Panc1 (cell line): ENCODE results near the gene PPFIA1. TPM values are rescaled to one million over a fixed set of nuclear protein-coding genes. Genes with fewer than 3 reads are reported as not detected.

Experiments used
- ATAC-seq: fragments of 200-7000 bp; cut with Tn5 transposase; 2 replicates; pipeline ENCODE4 v1.9.1; 2020; ENCODE audit warnings: mild to moderate bottlenecking, moderate library complexity
- BruUV-seq: library from RNA; stranded (reverse); fragments of 400-500 nt; replicated peaks from 2 replicates; lab custom pipeline; 2021; lab: Mats Ljungman, UMichigan
- CTCF ChIA-PET: fragments of 300-600 bp; sonication (Branson Sonifier 250); formaldehyde crosslinking; loops from one replicate; lab custom pipeline; 2022; ENCODE audit warnings: antibody characterized with exemption; lab: Charles Lee
- POLR2A ChIA-PET: fragments of 300-600 bp; sonication (Branson Sonifier 250); formaldehyde crosslinking; loops from one replicate; lab custom pipeline; 2022; ENCODE audit warnings: antibody characterized with exemption; lab: Charles Lee
- DNase-seq: peaks from one replicate; pipeline ENCODE4 v3.0.0-alpha.2; 2010; ENCODE audit warnings: low read depth, low spot score
- H3K27ac ChIP-seq: 2 replicates; pipeline ENCODE4 v1.5.1; 2011; ENCODE audit warnings: mild to moderate bottlenecking, low read length, inconsistent platforms
- H3K27me3 ChIP-seq: fragments of 200-500 bp; sonication (Bioruptor generic); 2 replicates; pipeline ENCODE4 v1.6.0; 2014; ENCODE audit warnings: low read length, inconsistent platforms; ENCODE audit not compliant: control insufficient read depth, insufficient read depth
- H3K36me3 ChIP-seq: fragments of 200-500 bp; sonication (Bioruptor generic); 2 replicates; pipeline ENCODE4 v1.5.1; 2014; ENCODE audit warnings: inconsistent platforms, mild to moderate bottlenecking, low read length, moderate library complexity; ENCODE audit not compliant: control insufficient read depth, insufficient read depth
- H3K4me1 ChIP-seq: 2 replicates; pipeline ENCODE4 v1.5.1; 2011; ENCODE audit warnings: inconsistent platforms, mild to moderate bottlenecking, low read length, moderate library complexity; ENCODE audit not compliant: control insufficient read depth, insufficient read depth
- H3K4me3 ChIP-seq, 2 experiments: 2 replicates each; pipeline ENCODE4 v1.5.1; 2011 to 2012; ENCODE audit warnings: low read depth in 2 of 2, low read length in 2 of 2, mild to moderate bottlenecking in 2 of 2, inconsistent platforms in 1 of 2, moderate library complexity in 1 of 2
- H3K9me3 ChIP-seq: fragments of 200-500 bp; sonication (Bioruptor generic); 2 replicates; pipeline ENCODE4 v1.5.1; 2014; ENCODE audit warnings: low read depth, mild to moderate bottlenecking, inconsistent platforms, low read length, moderate library complexity; ENCODE audit not compliant: control insufficient read depth, insufficient read depth
- POLR2AphosphoS5 ChIP-seq: IDR thresholded peaks from 2 replicates; pipeline ENCODE4 v1.6.1; 2012; ENCODE audit warnings: mild to moderate bottlenecking, low read depth, low read length, moderate library complexity
- SIN3A ChIP-seq: IDR thresholded peaks from 2 replicates; pipeline ENCODE4 v1.6.1; 2012; ENCODE audit warnings: low read depth, mild to moderate bottlenecking, low read length, moderate library complexity, borderline replicate concordance; ENCODE audit not compliant: insufficient read depth
- TCF7L2 ChIP-seq: IDR thresholded peaks from 2 replicates; pipeline ENCODE4 v1.6.1; 2011; ENCODE audit warnings: mild to moderate bottlenecking, low read depth, low read length, inconsistent platforms
- in situ Hi-C: cut with HindIII; loops from 2 replicates; pipeline ENCODE4 v1.10.0; 2016; ENCODE audit warnings: low sequenced_read_pairs, low pct_unique_long_range_greater_than_20kb
- intact Hi-C: fragments of 100-400 bp; cut with micrococcal nuclease; formaldehyde crosslinking; loops from one replicate; pipeline ENCODE4 v1.10.0; 2022; ENCODE audit not compliant: unreplicated experiment
- total RNA-seq: library from RNA; stranded (reverse); gene quantifications from one replicate; pipeline ENCODE4 v1.2.1, GENCODE V29; 2021; ENCODE audit not compliant: unreplicated experiment
- TF ChIP-seq, protein P1 (sequence below): fragments of 450-650 bp; IDR thresholded peaks from 2 replicates; pipeline ENCODE4 v1.5.1; 2017; ENCODE audit warnings: mild to moderate bottlenecking
- TF ChIP-seq, protein P2 (sequence below), 2 experiments: IDR thresholded peaks; 2 replicates each; pipeline ENCODE4 v1.6.1; 2011 to 2012; ENCODE audit warnings: low read depth in 2 of 2, control low read depth in 1 of 2, low read length in 1 of 2, mild to moderate bottlenecking in 1 of 2, moderate library complexity in 1 of 2; ENCODE audit not compliant: insufficient read depth in 1 of 2

The PPFIA1 gene
- total RNA-seq, 1 experiment from 2014 or later, result 101 TPM

DNA sequence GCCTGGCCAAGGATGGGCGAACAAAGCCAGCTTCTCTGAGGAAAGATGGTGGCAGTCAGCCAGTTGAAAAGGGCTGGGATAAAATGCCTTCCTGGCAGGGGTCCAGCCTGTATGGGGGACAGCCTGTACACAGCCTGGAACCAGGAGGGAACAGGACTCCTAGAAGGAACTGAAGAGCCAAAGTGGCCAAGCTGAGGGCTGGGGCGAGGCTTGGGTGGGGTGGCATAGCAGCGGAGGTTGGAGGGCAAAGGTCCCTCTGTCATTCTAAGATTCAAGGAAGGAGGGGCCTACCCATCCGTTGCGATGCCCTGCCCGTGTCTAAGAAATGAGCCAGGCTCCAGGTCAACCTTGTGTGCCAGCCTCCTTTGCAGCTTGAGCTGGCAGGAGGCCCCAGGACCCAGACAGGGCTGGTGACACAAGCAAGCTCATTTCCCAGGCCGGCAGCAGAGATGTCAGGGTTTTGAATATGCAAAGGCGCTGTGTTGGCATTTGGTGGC lies 44.8 kb upstream of the PPFIA1 start:
- TF ChIP-seq POLR2AphosphoS5 (no peak), TCF7L2 (no peak), SIN3A (no peak)
- TF ChIP-seq, protein P1, sequence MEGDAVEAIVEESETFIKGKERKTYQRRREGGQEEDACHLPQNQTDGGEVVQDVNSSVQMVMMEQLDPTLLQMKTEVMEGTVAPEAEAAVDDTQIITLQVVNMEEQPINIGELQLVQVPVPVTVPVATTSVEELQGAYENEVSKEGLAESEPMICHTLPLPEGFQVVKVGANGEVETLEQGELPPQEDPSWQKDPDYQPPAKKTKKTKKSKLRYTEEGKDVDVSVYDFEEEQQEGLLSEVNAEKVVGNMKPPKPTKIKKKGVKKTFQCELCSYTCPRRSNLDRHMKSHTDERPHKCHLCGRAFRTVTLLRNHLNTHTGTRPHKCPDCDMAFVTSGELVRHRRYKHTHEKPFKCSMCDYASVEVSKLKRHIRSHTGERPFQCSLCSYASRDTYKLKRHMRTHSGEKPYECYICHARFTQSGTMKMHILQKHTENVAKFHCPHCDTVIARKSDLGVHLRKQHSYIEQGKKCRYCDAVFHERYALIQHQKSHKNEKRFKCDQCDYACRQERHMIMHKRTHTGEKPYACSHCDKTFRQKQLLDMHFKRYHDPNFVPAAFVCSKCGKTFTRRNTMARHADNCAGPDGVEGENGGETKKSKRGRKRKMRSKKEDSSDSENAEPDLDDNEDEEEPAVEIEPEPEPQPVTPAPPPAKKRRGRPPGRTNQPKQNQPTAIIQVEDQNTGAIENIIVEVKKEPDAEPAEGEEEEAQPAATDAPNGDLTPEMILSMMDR, result no peak
- TF ChIP-seq, protein P2, sequence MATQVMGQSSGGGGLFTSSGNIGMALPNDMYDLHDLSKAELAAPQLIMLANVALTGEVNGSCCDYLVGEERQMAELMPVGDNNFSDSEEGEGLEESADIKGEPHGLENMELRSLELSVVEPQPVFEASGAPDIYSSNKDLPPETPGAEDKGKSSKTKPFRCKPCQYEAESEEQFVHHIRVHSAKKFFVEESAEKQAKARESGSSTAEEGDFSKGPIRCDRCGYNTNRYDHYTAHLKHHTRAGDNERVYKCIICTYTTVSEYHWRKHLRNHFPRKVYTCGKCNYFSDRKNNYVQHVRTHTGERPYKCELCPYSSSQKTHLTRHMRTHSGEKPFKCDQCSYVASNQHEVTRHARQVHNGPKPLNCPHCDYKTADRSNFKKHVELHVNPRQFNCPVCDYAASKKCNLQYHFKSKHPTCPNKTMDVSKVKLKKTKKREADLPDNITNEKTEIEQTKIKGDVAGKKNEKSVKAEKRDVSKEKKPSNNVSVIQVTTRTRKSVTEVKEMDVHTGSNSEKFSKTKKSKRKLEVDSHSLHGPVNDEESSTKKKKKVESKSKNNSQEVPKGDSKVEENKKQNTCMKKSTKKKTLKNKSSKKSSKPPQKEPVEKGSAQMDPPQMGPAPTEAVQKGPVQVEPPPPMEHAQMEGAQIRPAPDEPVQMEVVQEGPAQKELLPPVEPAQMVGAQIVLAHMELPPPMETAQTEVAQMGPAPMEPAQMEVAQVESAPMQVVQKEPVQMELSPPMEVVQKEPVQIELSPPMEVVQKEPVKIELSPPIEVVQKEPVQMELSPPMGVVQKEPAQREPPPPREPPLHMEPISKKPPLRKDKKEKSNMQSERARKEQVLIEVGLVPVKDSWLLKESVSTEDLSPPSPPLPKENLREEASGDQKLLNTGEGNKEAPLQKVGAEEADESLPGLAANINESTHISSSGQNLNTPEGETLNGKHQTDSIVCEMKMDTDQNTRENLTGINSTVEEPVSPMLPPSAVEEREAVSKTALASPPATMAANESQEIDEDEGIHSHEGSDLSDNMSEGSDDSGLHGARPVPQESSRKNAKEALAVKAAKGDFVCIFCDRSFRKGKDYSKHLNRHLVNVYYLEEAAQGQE (IDR thresholded peaks at IDR 0.05; ENCODE audit: insufficient read depth in 1 of 2, low read depth in 2 of 2, low read length in 1 of 2), result no peak
- DNase-seq (no peak), ATAC-seq (peak; percentile 23; the same call in 1 of the 2 replicates)
- intact Hi-C loops, result no loop called here
- Histone ChIP-seq H3K27me3 (no peaks in the 10 kb centered on the region), H3K4me1 (no peaks in the 10 kb centered on the region), H3K4me3 (no peak overlapping the region), H3K9me3 (no peaks in the 10 kb centered on the region), H3K27ac (no peak overlapping the region), H3K36me3 (no peaks in the 10 kb centered on the region)
- CTCF ChIA-PET, result no interaction called here
- in situ Hi-C loops, result no loop called here
- POLR2A ChIA-PET, result no interaction called here
- BruUV-seq, result no TSS peak

DNA sequence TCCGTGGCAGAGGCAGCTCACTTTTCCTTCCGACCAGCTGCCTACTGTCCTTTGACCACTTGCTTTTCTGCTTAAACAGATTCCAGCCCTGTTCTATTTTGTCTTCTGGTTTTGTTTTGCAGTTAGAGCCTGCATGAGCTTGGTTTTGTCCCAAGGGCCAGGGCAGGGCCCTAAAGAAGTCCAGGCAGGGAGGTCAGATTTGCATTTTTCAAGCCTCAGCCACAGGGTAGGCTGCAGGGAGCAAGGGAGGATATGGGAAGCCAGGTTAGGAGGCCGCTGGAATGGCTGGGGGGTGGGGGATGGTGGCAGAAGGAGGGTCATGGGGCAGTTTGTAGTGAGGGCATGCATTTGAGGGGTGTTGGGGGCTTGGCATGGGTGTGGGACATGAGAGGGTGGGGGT lies 44.3 kb upstream of the PPFIA1 start:
- Histone ChIP-seq H3K27me3 (no peaks in the 10 kb centered on the region), H3K4me1 (no peaks in the 10 kb centered on the region), H3K36me3 (no peaks in the 10 kb centered on the region), H3K4me3 (no peak overlapping the region), H3K27ac (no peak overlapping the region), H3K9me3 (no peaks in the 10 kb centered on the region)
- ATAC-seq (peak; percentile 31; the same call in 1 of the 2 replicates), DNase-seq (no peak)
- ChIA-PET CTCF (no interaction called here), POLR2A (no interaction called here)
- intact Hi-C loops (no loop called here), in situ Hi-C loops (no loop called here)
- no TSS peak for BruUV-seq
- TF ChIP-seq SIN3A (no peak), POLR2AphosphoS5 (no peak), TCF7L2 (no peak)
- TF ChIP-seq, protein P2 (IDR thresholded peaks at IDR 0.05; ENCODE audit: insufficient read depth in 1 of 2, low read depth in 2 of 2, low read length in 1 of 2), result no peak
- TF ChIP-seq, protein P1, result no peak
